Adrenal gland (tissue), 12 donors: ENCODE data around the gene C1QTNF1. TPM values are rescaled to one million over a fixed set of nuclear protein-coding genes. Genes with fewer than 3 reads are reported as not detected.
A peak's percentile ranks its signal among the peaks of the same experiment; 100 is the strongest.

Experiments
- DNase-seq, 7 donors: peaks; one replicate each; pipeline ENCODE4 v3.0.0-alpha.2; 2019 to 2020
- H3K27ac ChIP-seq, 5 donors: fragments of 200-600 bp; sonication (generic) in 4 of 5; 1 replicate in 3 of 5; 2 replicates in 2 of 5; pipeline versions ENCODE4 v1.5.1 to v1.8.0; 2016 to 2020; ENCODE audit warnings: mild to moderate bottlenecking in 1 of 5
- H3K27me3 ChIP-seq: fragments of 200-600 bp; 2 replicates; pipeline ENCODE4 v1.8.0; 2021
- H3K36me3 ChIP-seq, 2 donors: fragments of 200-600 bp; replicated peaks in 1 of 2; 1 replicate in 1 of 2; 2 replicates in 1 of 2; pipeline versions ENCODE4 v1.5.1 to v1.8.0; 2018 to 2022
- H3K4me1 ChIP-seq, 2 donors: fragments of 200-600 bp; replicated peaks in 1 of 2; 1 replicate in 1 of 2; 2 replicates in 1 of 2; pipeline versions ENCODE4 v1.5.1 to v1.8.0; 2018 to 2021
- H3K4me3 ChIP-seq, 4 donors: fragments of 200-600 bp; sonication (generic) in 3 of 4; one replicate each; pipeline ENCODE4 v1.5.1; 2016 to 2018
- H3K9me3 ChIP-seq, 3 donors: fragments of 200-600 bp; sonication (generic) in 1 of 3; replicated peaks in 1 of 3; 1 replicate in 2 of 3; 2 replicates in 1 of 3; pipeline versions ENCODE4 v1.5.1 to v1.8.0; 2016 to 2021
- POLR2A ChIP-seq, 2 donors: fragments of 450-650 bp; IDR thresholded peaks; one replicate each; pipeline ENCODE4 v1.6.1; 2017; ENCODE audit warnings: antibody characterized with exemption in 2 of 2, mild to moderate bottlenecking in 2 of 2, moderate library complexity in 1 of 2
- WGBS, 4 donors: extraction: QIAGEN DNeasy Blood & Tissue Kit in 2 of 4; methylation state at CpG; one replicate each; pipeline versions ENCODE4 v1.1.5 to v1.1.7; 2013 to 2017; 5-methylcytosine and 5-hydroxymethylcytosine counted together
- intact Hi-C, 2 donors: fragments of 100-400 bp; cut with DNase I; formaldehyde crosslinking; loops; one replicate each; pipeline versions ENCODE4 v1.14.1 to v1.15.0; 2022 to 2023
- polyA plus RNA-seq, 3 donors: library from polyadenylated mRNA; stranded (reverse); fragments of 200-250 nt in 2 of 3; fragments of 350-450 nt in 1 of 3; fragmentation: Illumina TruSeq in 1 of 3; extraction: RNeasy Lipid Tissue Mini Kit (QIAGEN cat#74804) in 1 of 3; gene quantifications; one replicate each; pipeline ENCODE4 v1.2.3, GENCODE V29; 2013 to 2014
- total RNA-seq, 9 donors: library from RNA; depleted of rRNA in 4 of 9; stranded (reverse); fragments of >200 nt in 4 of 9; fragments of 120-200 nt in 1 of 9; fragmentation: NEBNext Ultra II Directional in 1 of 9; extraction: Animal tissue kit (Norgen Biotek cat#: 25700) in 1 of 9; gene quantifications; one replicate each; pipeline versions ENCODE4 v1.1.0 to v1.2.4, GENCODE V29; 2013 to 2023
- TF ChIP-seq, protein P1 (sequence below), 6 experiments: fragments of 450-650 bp in 4 of 6; fragments of 200-600 bp in 2 of 6; sonication (generic) in 1 of 6; IDR thresholded peaks; 1 replicate in 5 of 6; 2 replicates in 1 of 6; pipeline versions ENCODE4 v1.5.1 to v1.8.0; 2016 to 2021; ENCODE audit warnings: antibody characterized with exemption in 6 of 6, mild to moderate bottlenecking in 2 of 6, moderate library complexity in 1 of 6
- donor health status: healthy with polysubstance abuse.
- donor health status: Bipolar disorder and iron deficiency.
- donor health status: DM: yes; HTN: yes; CAD: no.
- donor health status: DM: no; HTN: no; CAD: no.
- donor health status: DM: no; HTN: no; CAD: no.
- donor health status: DM: yes; HTN: yes; CAD: no.

The C1QTNF1 gene
- total and polyA plus RNA-seq, 12 donors = 17.2 to 175 (median 120) TPM

DNA sequence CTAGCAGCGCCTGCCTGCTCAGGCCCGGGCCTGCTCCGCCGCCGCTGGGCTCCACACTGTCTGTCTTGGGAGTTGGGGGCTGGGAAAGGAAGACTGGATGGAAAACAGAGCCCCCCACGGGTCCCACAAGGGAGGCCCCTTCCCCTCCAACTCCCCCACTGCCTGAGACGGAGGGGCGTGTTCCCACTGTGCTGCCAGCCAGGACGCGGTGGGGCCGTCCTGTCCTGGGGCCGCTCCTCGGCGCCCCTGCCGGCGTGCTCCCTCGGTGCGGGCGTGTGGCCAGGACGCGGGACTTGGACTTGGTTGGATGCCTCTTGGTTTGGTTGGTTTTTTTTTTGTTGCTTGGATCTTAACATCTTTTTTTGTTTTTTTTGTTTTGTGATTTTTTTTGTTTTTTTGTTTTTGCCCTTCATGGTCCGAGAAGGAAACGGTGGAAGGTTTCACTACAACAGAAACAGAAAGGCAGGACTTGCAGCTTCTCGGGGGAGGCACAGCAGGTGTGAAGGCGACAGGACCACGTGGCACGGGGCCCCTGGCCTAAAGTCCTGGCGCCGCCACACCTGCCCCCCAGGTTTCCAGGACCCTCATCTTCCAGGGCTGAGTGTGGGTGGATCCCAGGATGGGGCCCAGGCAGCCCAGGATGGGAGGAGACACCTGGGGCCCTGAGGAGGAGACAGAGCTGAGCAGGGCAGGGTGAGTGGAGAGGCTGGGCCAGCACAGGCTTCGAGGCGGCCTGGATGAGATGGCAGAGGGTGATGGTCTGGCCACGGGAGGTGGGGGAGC lies 66.7 kb downstream of the C1QTNF1 start:
- Histone ChIP-seq H3K4me1 (no peaks in the 10 kb centered on the region), H3K9me3 (no peaks in the 10 kb centered on the region), H3K27ac (no peak overlapping the region), H3K4me3 (no peak overlapping the region), H3K27me3 (peaks cover 23% of the 10 kb centered on the region), H3K36me3 (peaks cover 0 to 15% of the 10 kb centered on the region in 2 donors)
- 26 to 43% (median 37%) methylated on average over 25 to 32 of the region's 32 CpGs for WGBS, 4 donors
- TF ChIP-seq POLR2A (IDR thresholded peaks at IDR 0.05) = no peak
- TF ChIP-seq, protein P1, sequence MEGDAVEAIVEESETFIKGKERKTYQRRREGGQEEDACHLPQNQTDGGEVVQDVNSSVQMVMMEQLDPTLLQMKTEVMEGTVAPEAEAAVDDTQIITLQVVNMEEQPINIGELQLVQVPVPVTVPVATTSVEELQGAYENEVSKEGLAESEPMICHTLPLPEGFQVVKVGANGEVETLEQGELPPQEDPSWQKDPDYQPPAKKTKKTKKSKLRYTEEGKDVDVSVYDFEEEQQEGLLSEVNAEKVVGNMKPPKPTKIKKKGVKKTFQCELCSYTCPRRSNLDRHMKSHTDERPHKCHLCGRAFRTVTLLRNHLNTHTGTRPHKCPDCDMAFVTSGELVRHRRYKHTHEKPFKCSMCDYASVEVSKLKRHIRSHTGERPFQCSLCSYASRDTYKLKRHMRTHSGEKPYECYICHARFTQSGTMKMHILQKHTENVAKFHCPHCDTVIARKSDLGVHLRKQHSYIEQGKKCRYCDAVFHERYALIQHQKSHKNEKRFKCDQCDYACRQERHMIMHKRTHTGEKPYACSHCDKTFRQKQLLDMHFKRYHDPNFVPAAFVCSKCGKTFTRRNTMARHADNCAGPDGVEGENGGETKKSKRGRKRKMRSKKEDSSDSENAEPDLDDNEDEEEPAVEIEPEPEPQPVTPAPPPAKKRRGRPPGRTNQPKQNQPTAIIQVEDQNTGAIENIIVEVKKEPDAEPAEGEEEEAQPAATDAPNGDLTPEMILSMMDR (IDR thresholded peaks at IDR 0.05) = peak in 4 of 6 experiments; percentile 9 to 25 (median 22)
- intact Hi-C loops = loop anchor here in 1 of 2 donors (5.0 to 10.0 kb wide), 2 partner anchors 302 to 604 kb away; no protein-coding TSS in a partner anchor
- peak in 2 of 7 donors; percentile 28 to 42 for DNase-seq

DNA sequence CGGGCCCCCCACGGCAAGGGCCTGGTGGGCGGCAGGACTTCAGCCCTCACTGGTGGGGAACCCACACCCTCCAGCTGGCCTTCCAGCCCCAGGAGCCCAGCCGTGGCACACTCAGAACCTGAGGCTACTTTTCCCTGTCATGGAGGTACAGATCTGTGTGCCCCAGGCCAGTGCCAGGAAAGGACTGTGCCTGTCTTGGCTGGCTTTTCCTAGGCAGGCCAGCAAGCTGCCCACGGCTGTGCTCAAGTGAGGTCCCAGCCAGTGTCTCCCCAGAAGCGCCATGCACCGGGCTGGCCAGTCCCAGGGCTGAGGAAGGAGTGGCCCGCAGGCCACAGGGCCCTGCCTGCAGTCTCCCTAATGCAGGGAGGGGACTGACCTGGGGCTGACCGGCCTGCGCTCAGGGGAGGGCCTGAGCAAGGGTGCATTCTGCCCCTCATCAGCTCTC lies 67.3 kb downstream of the C1QTNF1 start:
- peaks cover 0 to 9% of the 10 kb centered on the region in 2 donors for H3K36me3 ChIP-seq
- H3K27ac ChIP-seq = no peak overlapping the region
- peaks cover 28% of the 10 kb centered on the region for H3K27me3 ChIP-seq
- no peak overlapping the region for H3K4me3 ChIP-seq
- H3K9me3 ChIP-seq = no peaks in the 10 kb centered on the region
- no peaks in the 10 kb centered on the region for H3K4me1 ChIP-seq
- no peak for DNase-seq
- intact Hi-C loops = loop anchor here in 1 of 2 donors (5.0 to 10.0 kb wide), 2 partner anchors 301 to 604 kb away; no protein-coding TSS in a partner anchor
- TF ChIP-seq POLR2A (IDR thresholded peaks at IDR 0.05) = no peak
- TF ChIP-seq, protein P1 (IDR thresholded peaks at IDR 0.05) = no peak
- 60 to 83% (median 74%) methylated on average over 1 to 10 of the region's 10 CpGs for WGBS, 4 donors

DNA sequence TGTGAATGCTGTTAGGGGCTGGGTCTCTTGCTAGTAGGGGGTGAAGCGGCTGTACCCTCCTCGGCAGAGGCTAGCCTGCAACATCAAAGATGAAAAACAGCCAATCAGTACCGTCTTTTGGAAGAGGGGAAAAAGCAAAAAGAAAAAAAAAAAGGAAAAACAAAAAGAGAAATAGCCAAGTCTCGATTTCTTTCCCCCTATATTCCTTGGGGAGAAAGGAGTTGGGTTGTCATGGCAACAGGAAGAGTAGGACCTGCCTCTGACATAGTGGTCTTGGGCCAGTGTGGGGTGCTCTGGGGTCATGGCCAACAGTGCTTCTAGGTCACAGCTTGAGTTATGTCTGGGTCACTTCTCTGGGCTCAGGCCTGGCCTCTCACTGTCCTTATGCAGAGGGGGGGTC lies 68.6 kb downstream of the C1QTNF1 start:
- no peaks in the 10 kb centered on the region for H3K9me3 ChIP-seq
- no peak for DNase-seq
- intact Hi-C loops = loop anchor here in 1 of 2 donors (5.0 to 10.0 kb wide), 2 partner anchors 300 to 602 kb away; no protein-coding TSS in a partner anchor
- H3K27me3 ChIP-seq = peaks cover 36% of the 10 kb centered on the region
- H3K27ac ChIP-seq = no peak overlapping the region
- no peaks in the 10 kb centered on the region for H3K4me1 ChIP-seq
- H3K36me3 ChIP-seq = no peaks in the 10 kb centered on the region
- H3K4me3 ChIP-seq = no peak overlapping the region
- WGBS, 4 donors = 44 to 69% (median 57%) methylated on average over 4 of the region's 4 CpGs
- TF ChIP-seq POLR2A (IDR thresholded peaks at IDR 0.05) = no peak
- TF ChIP-seq, protein P1 (IDR thresholded peaks at IDR 0.05) = no peak

DNA sequence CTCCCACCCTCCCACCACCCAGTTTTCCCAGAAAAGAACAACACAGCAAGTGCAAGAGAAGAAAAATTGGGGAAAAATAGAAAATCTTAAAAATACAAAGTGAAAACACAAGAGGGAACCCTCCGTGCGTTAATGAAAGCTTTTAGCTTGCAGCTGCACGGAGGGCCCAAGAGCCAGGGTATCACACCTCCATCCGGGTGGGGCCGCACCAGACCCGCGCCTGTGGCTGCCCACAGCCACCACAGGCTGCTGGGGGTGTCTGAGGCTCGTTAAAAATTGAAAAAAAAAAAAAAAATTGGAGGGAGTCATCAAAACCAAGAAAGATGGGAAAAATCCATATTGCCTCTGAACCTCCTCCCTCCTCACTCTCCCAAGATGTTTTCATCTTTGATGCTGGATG lies 69.3 kb downstream of the C1QTNF1 start:
- no peaks in the 10 kb centered on the region for H3K9me3 ChIP-seq
- intact Hi-C loops = loop anchor here in 1 of 2 donors (5.0 to 10.0 kb wide), 2 partner anchors 299 to 602 kb away; no protein-coding TSS in a partner anchor
- no peak overlapping the region for H3K4me3 ChIP-seq
- DNase-seq = no peak
- no peaks in the 10 kb centered on the region for H3K4me1 ChIP-seq
- no peak for TF ChIP-seq POLR2A (IDR thresholded peaks at IDR 0.05)
- TF ChIP-seq, protein P1 (IDR thresholded peaks at IDR 0.05) = no peak
- H3K36me3 ChIP-seq = no peaks in the 10 kb centered on the region
- 46 to 58% (median 52%) methylated on average over 8 of the region's 8 CpGs for WGBS, 4 donors
- peaks cover 36% of the 10 kb centered on the region for H3K27me3 ChIP-seq
- no peak overlapping the region for H3K27ac ChIP-seq
